OCI-LY7 (cell line): Measurements from ENCODE around the gene MYT1. TPM values are rescaled to one million over a fixed set of nuclear protein-coding genes. Genes with fewer than 3 reads are reported as not detected.

Experiments used
- BruUV-seq: library from RNA; stranded (reverse); fragments of 400-500 nt; replicated peaks from 2 replicates; lab custom pipeline; 2021; lab: Mats Ljungman, UMichigan
- CTCF ChIA-PET: fragments of 300-600 bp; sonication (Branson Sonifier 250); formaldehyde crosslinking; loops from one replicate; lab custom pipeline; 2022; ENCODE audit warnings: antibody characterized with exemption; ENCODE audit not compliant: unreplicated experiment; lab: Charles Lee
- POLR2A ChIA-PET: fragments of 300-600 bp; sonication (Branson Sonifier 250); formaldehyde crosslinking; loops from one replicate; lab custom pipeline; 2022; ENCODE audit warnings: antibody characterized with exemption; lab: Charles Lee
- DNase-seq: peaks from one replicate; pipeline ENCODE4 v3.0.0-alpha.2; 2015; ENCODE audit warnings: low spot score
- H2AFZ ChIP-seq: fragments of 200-600 bp; sonication (generic), shearing (Covaris generic); 2 replicates; pipeline ENCODE4 v1.6.1; 2014; ENCODE audit warnings: mild to moderate bottlenecking, antibody characterized with exemption, low read length, moderate library complexity
- H3K27ac ChIP-seq: fragments of 200-600 bp; sonication (generic); 2 replicates; pipeline ENCODE4 v1.5.1; 2014; ENCODE audit warnings: mixed run types, low read depth, mild to moderate bottlenecking, moderate library complexity, low read length, inconsistent platforms; ENCODE audit not compliant: poor library complexity, severe bottlenecking
- H3K36me3 ChIP-seq: fragments of 200-600 bp; sonication (generic); 2 replicates; pipeline ENCODE4 v1.6.1; 2014; ENCODE audit warnings: mild to moderate bottlenecking, antibody characterized with exemption, low read length, moderate library complexity, mixed read lengths; ENCODE audit not compliant: insufficient read depth
- H3K4me1 ChIP-seq: fragments of 200-600 bp; sonication (generic); 2 replicates; pipeline ENCODE4 v1.5.1; 2014; ENCODE audit warnings: mild to moderate bottlenecking, low read length; ENCODE audit not compliant: insufficient read depth, poor library complexity, severe bottlenecking
- H3K4me2 ChIP-seq: fragments of 200-600 bp; sonication (generic); 2 replicates; pipeline ENCODE4 v1.6.1; 2014; ENCODE audit warnings: mild to moderate bottlenecking, low read length
- H3K4me3 ChIP-seq: fragments of 200-600 bp; sonication (generic); 2 replicates; pipeline ENCODE4 v1.5.1; 2014; ENCODE audit warnings: mild to moderate bottlenecking, low read depth, low read length; ENCODE audit not compliant: poor library complexity, severe bottlenecking
- H3K79me2 ChIP-seq: fragments of 200-600 bp; sonication (generic); 2 replicates; pipeline ENCODE4 v1.6.1; 2016; ENCODE audit warnings: low read depth, mild to moderate bottlenecking, low read length, moderate library complexity, mixed read lengths; ENCODE audit not compliant: insufficient read depth
- H3K9me2 ChIP-seq: fragments of 200-600 bp; sonication (generic); 2 replicates; pipeline ENCODE4 v1.6.1; 2016; ENCODE audit warnings: mild to moderate bottlenecking, low read length, mixed read lengths; ENCODE audit not compliant: insufficient read depth
- H3K9me3 ChIP-seq: fragments of 200-600 bp; sonication (generic); 2 replicates; pipeline ENCODE4 v1.6.1; 2014; ENCODE audit warnings: mild to moderate bottlenecking, mixed run types, low read length, mixed read lengths
- H4K20me1 ChIP-seq: fragments of 200-600 bp; sonication (generic); 2 replicates; pipeline ENCODE4 v1.6.1; 2014; ENCODE audit warnings: mild to moderate bottlenecking, antibody characterized with exemption, low read length, moderate library complexity, mixed read lengths; ENCODE audit not compliant: insufficient read depth
- CTCF ChIP-seq: fragments of 200-600 bp; sonication (generic); conservative IDR thresholded peaks from 2 replicates; pipeline ENCODE4 v1.5.1; 2014; ENCODE audit warnings: mild to moderate bottlenecking, antibody characterized with exemption, low read length, moderate library complexity, mixed read lengths
- EZH2phosphoT487 ChIP-seq: fragments of 200-600 bp; sonication (generic); IDR thresholded peaks from 2 replicates; pipeline ENCODE4 v1.6.1; 2018; ENCODE audit warnings: low read depth, borderline replicate concordance, mild to moderate bottlenecking, mixed run types, antibody characterized with exemption, low read length, moderate library complexity, mixed read lengths
- intact Hi-C: fragments of 100-400 bp; cut with micrococcal nuclease; formaldehyde crosslinking; loops from one replicate; pipeline ENCODE4 v1.10.0; 2022; ENCODE audit not compliant: unreplicated experiment
- total RNA-seq, 2 experiments: library from RNA; depleted of rRNA in 1 of 2; stranded (reverse); fragments of >200 nt in 1 of 2; shearing (Covaris generic) in 1 of 2; gene quantifications; 2 replicates each; pipeline ENCODE4 v1.2.3, GENCODE V29; 2014 to 2022

MYT1 gene
- total RNA-seq, 2 experiments from 2014 or later: 0.32 to 0.95 TPM

- no peak overlapping the region for H2AFZ ChIP-seq
- ChIA-PET CTCF (no interaction called here), POLR2A (no interaction called here)
- intact Hi-C loops: no loop called here
- H3K4me3 ChIP-seq: no peak overlapping the region
- H3K36me3 ChIP-seq: no peaks in the 10 kb centered on the region
- H3K9me2 ChIP-seq: no peaks in the 10 kb centered on the region
- H4K20me1 ChIP-seq: no peaks in the 10 kb centered on the region
- H3K9me3 ChIP-seq: no peaks in the 10 kb centered on the region
- H3K4me1 ChIP-seq: no peaks in the 10 kb centered on the region
- no peak for DNase-seq
- no TSS peak for BruUV-seq
- H3K79me2 ChIP-seq: no peaks in the 10 kb centered on the region
- no peak overlapping the region for H3K4me2 ChIP-seq
- H3K27ac ChIP-seq: no peak overlapping the region
- no peak for TF ChIP-seq CTCF
- no peak for TF ChIP-seq EZH2phosphoT487
These were observed 76.8 kb downstream of the MYT1 start for GRCh38 chr20:64241061-64241460.

GRCh38 chr20:64242003-64242796 is 77.9 kb downstream of the MYT1 start:
- no peak overlapping the region for H3K4me2 ChIP-seq
- no peaks in the 10 kb centered on the region for H3K4me1 ChIP-seq
- H3K4me3 ChIP-seq: no peak overlapping the region
- no peaks in the 10 kb centered on the region for H4K20me1 ChIP-seq
- no peak for DNase-seq
- H3K9me2 ChIP-seq: no peaks in the 10 kb centered on the region
- POLR2A ChIA-PET: interaction anchor here (0.9 kb wide), 1 partner anchor 10 kb away, joined by 3 read pairs; no protein-coding TSS in a partner anchor
- no peaks in the 10 kb centered on the region for H3K9me3 ChIP-seq
- no peaks in the 10 kb centered on the region for H3K36me3 ChIP-seq
- TF ChIP-seq CTCF (no peak), EZH2phosphoT487 (no peak)
- CTCF ChIA-PET: interaction anchor here (0.6 kb wide), 1 partner anchor 140 kb away, joined by 4 read pairs; no protein-coding TSS in a partner anchor
- H3K27ac ChIP-seq: no peak overlapping the region
- no peak overlapping the region for H2AFZ ChIP-seq
- no TSS peak for BruUV-seq
- no peaks in the 10 kb centered on the region for H3K79me2 ChIP-seq
- intact Hi-C loops: no loop called here
